ENCODE results near the gene KCNK1.
"Not testable (repeated sequence)": the region's sequence is repeated elsewhere in the genome, so short reads cannot be mapped to it uniquely, and the experiment has no call there.

The KCNK1 gene

GRCh38 chr1:233670363-233670762 is 56.5 kb downstream of the KCNK1 start:
- DNase-seq, result not testable (repeated sequence)

GRCh38 chr1:233671286-233671685 is 57.4 kb downstream of the KCNK1 start:
- no peak for DNase-seq

GRCh38 chr1:233672732-233673131 is 58.8 kb downstream of the KCNK1 start:
- DNase-seq, result no peak

- no peak for DNase-seq
These were observed 59.5 kb downstream of the KCNK1 start for GRCh38 chr1:233673261-233673946.

- no peak for DNase-seq
These were observed 60.1 kb downstream of the KCNK1 start for GRCh38 chr1:233673947-233674431.

- no peak for DNase-seq
These were observed 61.5 kb downstream of the KCNK1 start for GRCh38 chr1:233675446-233675845.

- no peak for DNase-seq
These were observed 62.0 kb downstream of the KCNK1 start for GRCh38 chr1:233675893-233676292.

GRCh38 chr1:233677690-233678354 is 63.9 kb downstream of the KCNK1 start:
- DNase-seq, result no peak

GRCh38 chr1:233679030-233679429 is 65.1 kb downstream of the KCNK1 start:
- DNase-seq, result no peak

GRCh38 chr1:233679591-233680373 is 65.9 kb downstream of the KCNK1 start:
- no peak for DNase-seq

GRCh38 chr1:233681285-233681684 is 67.4 kb downstream of the KCNK1 start:
- DNase-seq, result no peak

- not testable (repeated sequence) for DNase-seq
These were observed 72.7 kb downstream of the KCNK1 start for GRCh38 chr1:233686653-233687052.

GRCh38 chr1:233689017-233689747 is 75.3 kb downstream of the KCNK1 start:
- DNase-seq, result no peak

GRCh38 chr1:233689748-233690254 is 75.9 kb downstream of the KCNK1 start:
- DNase-seq, result no peak

GRCh38 chr1:233695901-233696300 is 82.0 kb downstream of the KCNK1 start:
- no peak for DNase-seq

- no peak for DNase-seq
These were observed 86.4 kb downstream of the KCNK1 start for GRCh38 chr1:233700338-233700737.

GRCh38 chr1:233704170-233704897 is 90.4 kb downstream of the KCNK1 start:
- DNase-seq, result no peak

GRCh38 chr1:233704898-233705723 is 91.2 kb downstream of the KCNK1 start:
- no peak for DNase-seq

GRCh38 chr1:233707153-233707879 is 93.4 kb downstream of the KCNK1 start:
- DNase-seq, result no peak

Measured in left hindlimb (tissue), 1 donor.